ENCODE results near the gene ITPR3.

Gene ITPR3

GRCh38 chr6:33719326-33719987, 98.3 kb downstream of the ITPR3 start:
- no peak for DNase-seq (ENCODE audit: low read depth in 2 of 2)

GRCh38 chr6:33720998-33721397, 99.9 kb downstream of the ITPR3 start:
- no peak for DNase-seq (ENCODE audit: low read depth in 2 of 2)

- DNase-seq (ENCODE audit: low read depth in 2 of 2): no peak
Observed at GRCh38 chr6:33721508-33721907, 100.4 kb downstream of the ITPR3 start.

GRCh38 chr6:33722103-33722623, 101.0 kb downstream of the ITPR3 start:
- DNase-seq (ENCODE audit: low read depth in 2 of 2): no peak

GRCh38 chr6:33723371-33724085, 102.4 kb downstream of the ITPR3 start:
- no peak for DNase-seq (ENCODE audit: low read depth in 2 of 2)

GRCh38 chr6:33724102-33725023, 103.2 kb downstream of the ITPR3 start:
- no peak for DNase-seq (ENCODE audit: low read depth in 2 of 2)

GRCh38 chr6:33725222-33725621, 104.1 kb downstream of the ITPR3 start:
- no peak for DNase-seq (ENCODE audit: low read depth in 2 of 2)

- no peak for DNase-seq (ENCODE audit: low read depth in 2 of 2)
Observed at GRCh38 chr6:33725891-33726673, 105.0 kb downstream of the ITPR3 start.

- no peak for DNase-seq (ENCODE audit: low read depth in 2 of 2)
Observed at GRCh38 chr6:33726696-33727095, 105.6 kb downstream of the ITPR3 start.

- no peak for DNase-seq (ENCODE audit: low read depth in 2 of 2)
Observed at GRCh38 chr6:33727126-33727525, 106.0 kb downstream of the ITPR3 start.

- DNase-seq (ENCODE audit: low read depth in 2 of 2): no peak
Observed at GRCh38 chr6:33727932-33728331, 106.8 kb downstream of the ITPR3 start.

- DNase-seq (ENCODE audit: low read depth in 2 of 2): no peak
Observed at GRCh38 chr6:33728438-33728837, 107.3 kb downstream of the ITPR3 start.

GRCh38 chr6:33729059-33729458, 107.9 kb downstream of the ITPR3 start:
- no peak for DNase-seq (ENCODE audit: low read depth in 2 of 2)

- DNase-seq (ENCODE audit: low read depth in 2 of 2): no peak
Observed at GRCh38 chr6:33730611-33731010, 109.5 kb downstream of the ITPR3 start.

GRCh38 chr6:33731035-33731434, 109.9 kb downstream of the ITPR3 start:
- no peak for DNase-seq (ENCODE audit: low read depth in 2 of 2)

GRCh38 chr6:33731751-33732282, 110.7 kb downstream of the ITPR3 start:
- DNase-seq (ENCODE audit: low read depth in 2 of 2): no peak

- DNase-seq (ENCODE audit: low read depth in 2 of 2): no peak
Observed at GRCh38 chr6:33732385-33732784, 111.3 kb downstream of the ITPR3 start.

GRCh38 chr6:33732817-33733708, 111.9 kb downstream of the ITPR3 start:
- no peak for DNase-seq (ENCODE audit: low read depth in 2 of 2)

- no peak for DNase-seq (ENCODE audit: low read depth in 2 of 2)
Observed at GRCh38 chr6:33733709-33734007, 112.5 kb downstream of the ITPR3 start.

GRCh38 chr6:33735216-33735615, 114.1 kb downstream of the ITPR3 start:
- DNase-seq (ENCODE audit: low read depth in 2 of 2): no peak
